Stimulated activated CD4-positive, alpha-beta T cell treated with anti-CD3 and anti-CD28 coated beads, Interleukin-1b, Interleukin-23, amount 100 ng/mL, for 4 hours (primary cell): Measurements from ENCODE around the gene VPS26B.
"Not testable (repeated sequence)": the region's sequence is repeated elsewhere in the genome, so short reads cannot be mapped to it uniquely, and the experiment has no call there.

ENCODE experiments used
- DNase-seq, 2 donors: peaks; one replicate each; pipeline ENCODE4 v3.0.0-alpha.2; 2020; ENCODE audit warnings: low read depth in 2 of 2

Gene VPS26B

GRCh38 chr11:134231958-134232659, 7.6 kb downstream of the VPS26B start:
- DNase-seq = no peak

GRCh38 chr11:134233729-134234179, 9.3 kb downstream of the VPS26B start:
- no peak for DNase-seq

- no peak for DNase-seq
Observed at GRCh38 chr11:134235399-134235798, 10.9 kb downstream of the VPS26B start.

GRCh38 chr11:134236834-134237556, 12.5 kb downstream of the VPS26B start:
- DNase-seq = no peak

- no peak for DNase-seq
Observed at GRCh38 chr11:134237557-134237922, 13.1 kb downstream of the VPS26B start.

- no peak for DNase-seq
Observed at GRCh38 chr11:134238956-134239355, 14.5 kb downstream of the VPS26B start.

- no peak for DNase-seq
Observed at GRCh38 chr11:134240592-134240991, 16.1 kb downstream of the VPS26B start.

- DNase-seq = no peak
Observed at GRCh38 chr11:134242376-134242775, 17.9 kb downstream of the VPS26B start.

GRCh38 chr11:134243913-134244312, 19.4 kb downstream of the VPS26B start:
- no peak for DNase-seq

- no peak for DNase-seq
Observed at GRCh38 chr11:134244593-134244992, 20.1 kb downstream of the VPS26B start.

- DNase-seq = no peak
Observed at GRCh38 chr11:134245434-134245833, 21.0 kb downstream of the VPS26B start.

GRCh38 chr11:134246100-134246499, 21.6 kb downstream of the VPS26B start:
- DNase-seq = no peak

- DNase-seq = no peak
Observed at GRCh38 chr11:134246678-134247077, 22.2 kb downstream of the VPS26B start.

- no peak for DNase-seq
Observed at GRCh38 chr11:134248910-134249480, 24.5 kb downstream of the VPS26B start.

GRCh38 chr11:134250246-134250645, 25.8 kb downstream of the VPS26B start:
- DNase-seq = no peak

- DNase-seq = no peak
Observed at GRCh38 chr11:134250675-134251074, 26.2 kb downstream of the VPS26B start.

GRCh38 chr11:134252346-134253187, 28.1 kb downstream of the VPS26B start:
- DNase-seq = no peak

- peak; percentile 89 to 90 for DNase-seq
Observed at GRCh38 chr11:134253188-134253993, 28.9 kb downstream of the VPS26B start, which contains the start of the genes ACAD8 and THYN1. TSS of gene ACAD8 (plus strand) at chr11:134253568. CDS start at chr11:134253601, 33 bp downstream. TSS of gene THYN1 (minus strand) at chr11:134253352. CDS start at chr11:134252882, 470 bp downstream.

GRCh38 chr11:134254433-134255183, 30.1 kb downstream of the VPS26B start:
- no peak for DNase-seq

GRCh38 chr11:134255184-134255561, 30.7 kb downstream of the VPS26B start:
- not testable (repeated sequence) for DNase-seq
